H1 (cell line): ENCODE data around the gene ZNF486. TPM values are rescaled to one million over a fixed set of nuclear protein-coding genes. Genes with fewer than 3 reads are reported as not detected.

ENCODE experiments used
- CBX5 ChIP-seq: fragments of 300-800, 300-1000 bp; sonication (generic); IDR thresholded peaks from 2 replicates; pipeline ENCODE4 v1.7.1; 2016; ENCODE audit warnings: antibody characterized with exemption, low read length, low read depth
- CBX8 ChIP-seq: fragments of 300-800, 300-1000 bp; sonication (generic); IDR thresholded peaks from 2 replicates; pipeline ENCODE4 v1.7.1; 2016; ENCODE audit warnings: low read depth, low read length, borderline replicate concordance
- CEBPB ChIP-seq: IDR thresholded peaks from 2 replicates; pipeline ENCODE4 v1.6.1; 2012; ENCODE audit warnings: low read depth, low read length
- GABPA ChIP-seq: IDR thresholded peaks from 2 replicates; pipeline ENCODE4 v1.6.1; 2011; ENCODE audit warnings: mild to moderate bottlenecking, low read length, moderate library complexity, borderline replicate concordance; ENCODE audit not compliant: insufficient read depth
- JUN ChIP-seq: IDR thresholded peaks from 2 replicates; pipeline ENCODE4 v1.6.1; 2011; ENCODE audit warnings: low read depth, mild to moderate bottlenecking, improper control_type of control experiment, low read length
- JUND ChIP-seq: IDR thresholded peaks from 2 replicates; pipeline ENCODE4 v1.6.1; 2011; ENCODE audit warnings: mild to moderate bottlenecking, improper control_type of control experiment, low read length
- MAFK ChIP-seq: IDR thresholded peaks from 2 replicates; pipeline ENCODE4 v1.6.1; 2012; ENCODE audit warnings: low read depth, mild to moderate bottlenecking, improper control_type of control experiment, low read length
- NANOG ChIP-seq: IDR thresholded peaks from 2 replicates; pipeline ENCODE4 v1.6.1; 2011; ENCODE audit warnings: low read length, low read depth, mild to moderate bottlenecking, inconsistent platforms; ENCODE audit not compliant: insufficient read depth, poor library complexity, severe bottlenecking
- POLR2AphosphoS5 ChIP-seq: IDR thresholded peaks from 2 replicates; pipeline ENCODE4 v1.6.1; 2011; ENCODE audit warnings: low read depth, low read length
- SP1 ChIP-seq: IDR thresholded peaks from 2 replicates; pipeline ENCODE4 v1.6.1; 2011; ENCODE audit warnings: low read depth, low read length
- polyA plus RNA-seq, 7 experiments: library from polyadenylated mRNA; depleted of rRNA in 3 of 7; stranded (reverse) in 5 of 7; unstranded in 2 of 7; fragments of >200 nt in 5 of 7; fragments of 200-250 nt in 2 of 7; gene quantifications; 1 replicate in 5 of 7; 2 replicates in 1 of 7; 4 replicates in 1 of 7; pipeline versions ENCODE4 v1.2.1 to v1.2.3, GENCODE V29; 2011 to 2013; ENCODE audit warnings: missing spikeins in 2 of 7, mixed read lengths in 2 of 7
- total RNA-seq: library from RNA; stranded (reverse); fragmentation: NEBNext Ultra II Directional; extraction: Animal tissue kit (Norgen Biotek cat#: 25700); gene quantifications from 2 replicates; pipeline ENCODE4 v1.2.1, GENCODE V29; 2021

Gene ZNF486
- total and polyA plus RNA-seq, 2 of the 8 experiments (the other 6 are each of a cell fraction or from before 2014, with no cell fraction given) = 10.7 to 23.4 TPM

DNA sequence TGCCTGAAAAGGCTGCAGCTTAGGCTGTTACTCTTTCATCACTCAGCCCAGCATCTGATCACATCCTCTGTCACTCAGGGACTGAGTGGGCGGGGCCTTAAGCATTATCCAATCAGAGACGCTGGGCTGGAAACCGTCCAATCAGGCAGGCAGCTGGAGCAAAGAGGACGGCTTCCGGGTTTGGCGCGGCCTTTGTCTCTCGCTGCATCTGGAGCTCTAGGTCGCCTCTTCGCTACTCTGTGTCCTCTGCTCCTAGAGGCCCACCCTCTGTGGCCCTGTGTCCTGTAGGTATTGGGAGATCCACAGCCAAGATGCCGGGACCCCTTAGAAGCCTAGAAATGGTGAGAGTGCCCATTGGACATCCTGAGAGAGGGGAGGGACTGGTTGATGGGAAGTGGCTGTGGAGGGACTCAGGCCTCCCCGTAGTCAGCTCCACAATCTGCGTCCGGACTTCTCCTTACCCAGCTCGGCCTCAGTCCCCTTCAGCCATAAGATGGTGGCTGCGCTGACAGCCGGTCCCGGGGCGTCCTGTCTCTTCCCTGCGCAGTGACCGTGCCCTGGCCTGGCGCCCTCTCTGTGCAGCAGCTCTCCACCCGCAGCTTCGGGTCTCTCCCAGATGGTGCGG lies at the start of gene ZNF486 (continued):
- peak; percentile 92 for TF ChIP-seq POLR2AphosphoS5
- TF ChIP-seq GABPA = no peak
- no peak for TF ChIP-seq CBX8
- peak; percentile 69; the same call in 1 of the 2 replicates for TF ChIP-seq CEBPB
- 0 out of 2 replicates have a peak, but pooled peaks have one; percentile 5 for TF ChIP-seq JUND
- peak; percentile 94 for TF ChIP-seq SP1
- TF ChIP-seq NANOG = no peak
- TF ChIP-seq JUN = no peak
- TF ChIP-seq CBX5 = no peak
- no peak for TF ChIP-seq MAFK
